Suppressor macrophage (primary cell): ENCODE measurements around the gene LMCD1.
A peak's percentile ranks its signal among the peaks of the same experiment; 100 is the strongest.

ENCODE experiments used
- DNase-seq, 4 experiments: peaks; one replicate each; pipeline ENCODE4 v3.0.0-alpha.2; 2020 to 2022

The LMCD1 gene

DNA sequence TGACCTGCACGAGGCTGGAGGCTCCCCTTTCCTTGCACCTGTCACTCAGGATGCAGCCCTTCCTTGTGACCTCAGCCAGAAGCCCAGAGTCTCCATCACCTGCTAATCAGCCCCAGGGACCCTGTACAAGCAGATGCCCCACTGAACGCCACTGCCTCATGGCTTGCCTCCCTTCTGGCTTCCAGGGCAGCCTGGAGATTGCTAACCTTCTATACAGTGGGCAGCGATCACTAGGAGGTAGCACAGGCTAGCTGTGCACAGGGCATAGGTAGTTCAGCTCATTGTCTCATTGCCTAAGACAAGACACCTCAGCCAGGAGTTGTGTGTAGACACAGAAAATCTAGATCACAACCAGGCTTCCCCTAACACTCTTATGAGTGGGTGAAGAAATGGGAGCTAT is 93.6 kb downstream of the LMCD1 start:
- no peak for DNase-seq

DNA sequence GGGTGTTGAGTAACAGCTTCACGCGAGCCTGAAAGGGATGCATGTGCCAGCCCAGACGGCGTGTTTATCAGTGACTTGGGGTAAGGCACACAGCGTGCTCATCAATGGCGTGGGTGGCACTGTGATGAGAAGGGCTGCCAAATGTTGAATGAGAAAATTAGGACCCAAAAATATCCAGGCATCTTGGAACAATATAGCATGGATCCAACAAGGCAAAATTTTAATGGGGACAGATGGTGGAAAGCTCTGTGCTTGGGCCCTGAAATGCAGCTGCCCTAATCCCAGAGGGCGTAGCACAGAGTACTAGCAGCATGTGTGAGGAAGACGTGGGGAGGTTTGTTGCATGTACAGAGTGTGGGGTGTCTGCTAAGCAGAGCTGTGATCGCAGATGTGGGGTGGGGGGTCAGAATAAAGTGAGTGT is 94.1 kb downstream of the LMCD1 start:
- no peak for DNase-seq

DNA sequence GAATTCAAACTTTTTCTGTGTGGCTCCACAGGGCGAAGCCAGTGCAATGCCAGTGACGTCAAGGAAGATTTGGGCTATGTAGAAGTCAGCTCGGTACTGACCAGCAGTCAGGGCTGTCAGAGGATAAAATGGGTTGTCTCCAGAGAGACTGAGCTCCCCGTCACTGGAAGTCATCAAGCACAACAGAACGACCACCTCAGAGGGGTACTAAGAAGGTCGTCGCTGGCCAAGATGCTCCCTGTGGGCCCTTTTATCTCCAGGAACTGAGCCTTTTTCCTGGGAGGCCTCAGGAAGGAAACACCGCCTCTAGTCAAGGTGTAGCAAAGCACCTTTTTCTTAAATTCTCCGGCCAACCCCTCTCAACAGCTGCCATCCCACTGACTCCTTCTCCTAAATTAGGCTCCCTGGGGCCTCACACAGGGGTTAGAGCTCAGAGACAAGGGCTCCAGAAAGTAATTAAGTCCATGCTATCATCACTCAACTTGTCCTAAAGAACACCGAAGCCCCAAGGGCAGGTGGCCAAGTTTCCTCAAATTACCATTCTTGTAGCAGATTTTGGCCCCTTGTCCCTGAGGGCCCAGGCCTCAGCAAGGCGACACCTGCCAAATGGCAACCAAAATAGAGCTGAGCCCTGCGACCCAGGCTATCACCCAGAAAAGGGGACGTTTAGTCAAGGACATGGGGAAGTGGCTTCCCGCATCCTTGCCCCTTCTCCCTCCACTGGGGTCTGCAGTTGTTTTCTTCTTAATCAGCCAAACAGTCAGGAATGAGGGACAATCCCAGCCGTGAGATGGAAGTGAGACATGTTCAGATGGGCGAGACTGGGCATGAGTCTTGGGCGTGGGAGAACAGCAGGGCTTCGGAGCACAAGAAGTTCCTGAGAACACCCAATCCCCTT is 94.9 kb downstream of the LMCD1 start:
- DNase-seq = no peak

DNA sequence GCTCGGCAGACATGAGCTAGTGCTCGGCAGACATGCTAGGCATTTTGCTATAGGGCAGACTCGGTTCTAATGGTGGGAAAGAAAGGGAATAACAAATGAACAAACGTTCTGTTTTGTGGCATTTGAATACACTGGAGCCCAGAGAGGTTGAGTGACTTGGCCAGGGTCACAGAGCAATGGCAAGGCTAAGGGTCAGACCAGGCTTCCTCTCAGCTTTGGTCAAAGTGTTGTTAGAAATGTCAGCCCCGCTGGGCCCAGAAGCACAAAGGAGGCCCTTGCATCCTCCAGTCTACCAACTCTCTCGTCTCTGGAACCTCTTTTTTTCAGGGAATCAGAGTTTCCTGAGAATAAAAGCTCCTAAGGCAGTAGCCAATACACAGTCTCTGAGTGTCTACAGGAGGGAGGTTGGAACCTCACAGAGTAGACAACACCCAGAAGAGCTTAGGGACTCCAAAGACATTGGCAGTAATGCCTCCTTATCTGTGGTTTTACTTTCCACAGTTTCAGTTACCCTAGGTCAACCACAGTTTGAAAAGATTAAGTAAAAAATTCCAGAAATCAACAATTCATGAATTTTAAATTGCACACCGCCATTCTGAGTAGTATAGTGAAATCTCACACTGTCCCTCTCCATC is 95.7 kb downstream of the LMCD1 start:
- no peak for DNase-seq

DNA sequence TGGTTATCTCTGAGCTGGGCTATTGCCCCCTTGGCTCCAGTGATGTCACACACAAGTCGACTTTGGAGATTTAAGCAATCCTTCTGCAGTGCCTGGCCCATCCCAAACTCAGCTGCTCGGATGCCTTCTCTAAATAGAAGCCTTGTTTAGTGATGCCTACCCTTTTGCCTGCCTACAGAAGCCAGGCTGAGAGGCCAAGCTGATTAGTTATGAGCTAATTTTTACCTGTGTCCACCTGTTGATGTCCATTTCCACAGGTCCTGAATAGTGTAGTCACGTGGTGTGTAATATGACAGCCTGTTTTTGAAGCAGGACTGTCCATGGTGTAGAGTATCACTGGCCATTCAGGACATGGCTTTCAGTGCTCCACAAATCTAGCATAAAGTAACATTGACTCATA is 97.5 kb downstream of the LMCD1 start:
- DNase-seq = no peak

DNA sequence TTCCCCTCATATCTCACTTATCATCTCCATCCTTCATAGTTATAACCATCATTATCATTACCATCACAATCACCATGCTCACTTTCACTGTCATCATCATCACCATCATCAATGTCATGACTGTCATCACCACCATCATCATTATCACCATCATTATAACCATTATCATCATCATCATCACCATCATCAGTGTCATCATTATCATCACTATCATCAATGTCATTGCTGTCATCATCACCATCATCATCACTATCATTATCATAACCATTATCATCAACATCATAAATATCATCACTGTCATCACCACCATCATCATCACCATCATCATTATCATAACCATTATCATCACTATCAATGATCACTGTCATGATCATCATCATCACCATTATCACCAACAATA is 98.8 kb downstream of the LMCD1 start:
- DNase-seq = no peak

DNA sequence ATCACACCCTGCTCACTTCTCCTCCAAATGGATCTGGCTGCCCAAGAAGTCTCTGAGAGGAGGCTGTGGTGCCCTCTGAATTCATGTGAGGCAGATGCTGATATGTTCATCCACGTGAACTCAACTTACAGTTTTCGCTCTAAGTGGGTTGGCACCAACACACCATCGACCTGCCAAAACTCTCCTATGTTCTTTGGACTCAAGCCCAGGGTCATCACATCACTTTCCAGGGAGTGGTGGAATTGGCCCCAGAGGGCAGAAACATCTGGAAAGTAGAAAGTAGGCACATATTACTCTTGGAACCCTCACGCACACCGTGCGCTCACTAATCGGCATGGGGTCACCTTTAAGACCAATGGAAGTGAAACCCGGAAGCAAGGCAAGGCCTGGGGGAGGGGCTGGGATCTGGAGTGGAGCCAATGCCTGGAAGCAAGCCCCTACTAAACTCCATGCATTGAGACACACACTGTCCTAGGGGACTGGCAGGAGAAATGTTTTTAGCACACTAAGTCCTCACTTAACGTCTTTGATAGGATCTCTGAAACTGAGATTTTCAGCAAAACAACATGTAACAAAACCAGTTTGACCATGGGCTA is 101.6 kb downstream of the LMCD1 start:
- no peak for DNase-seq

DNA sequence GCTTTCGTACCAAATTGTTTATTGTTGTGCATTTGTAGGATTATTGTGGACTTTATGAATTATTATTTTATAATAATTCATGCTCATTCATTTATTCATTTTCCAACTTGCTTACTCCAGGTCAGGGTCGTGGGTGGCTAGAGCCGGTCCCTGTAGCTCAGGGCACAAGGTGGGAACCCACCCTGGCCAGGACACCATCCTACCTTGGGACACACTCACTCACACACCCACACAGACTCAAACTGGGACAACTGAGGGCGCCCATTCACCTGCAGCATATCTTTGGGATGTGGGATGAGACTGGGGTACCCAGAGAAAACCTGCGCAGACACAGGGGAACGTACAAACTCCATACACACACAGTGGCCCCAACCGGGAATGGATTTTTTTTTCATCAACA is 102.4 kb downstream of the LMCD1 start:
- no peak for DNase-seq

DNA sequence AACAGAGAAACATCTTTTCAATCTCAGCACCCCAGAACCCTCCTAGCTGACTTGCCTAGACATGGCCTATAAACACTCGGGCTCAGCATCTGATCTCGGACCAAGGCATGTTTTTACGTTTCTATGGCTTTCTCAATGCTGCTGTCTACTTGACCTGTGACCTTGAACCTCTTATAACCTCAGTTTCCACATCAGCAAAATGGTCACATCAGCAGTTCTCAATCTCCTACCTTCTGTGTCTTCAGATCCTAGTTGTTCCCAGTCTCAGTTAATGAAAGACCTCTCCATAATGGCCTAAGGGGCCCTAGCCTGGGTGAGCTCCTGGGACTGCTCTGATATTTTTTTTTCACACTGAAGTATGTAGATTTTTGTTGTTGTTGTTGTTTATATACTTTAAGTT is 103.4 kb downstream of the LMCD1 start:
- DNase-seq = no peak

DNA sequence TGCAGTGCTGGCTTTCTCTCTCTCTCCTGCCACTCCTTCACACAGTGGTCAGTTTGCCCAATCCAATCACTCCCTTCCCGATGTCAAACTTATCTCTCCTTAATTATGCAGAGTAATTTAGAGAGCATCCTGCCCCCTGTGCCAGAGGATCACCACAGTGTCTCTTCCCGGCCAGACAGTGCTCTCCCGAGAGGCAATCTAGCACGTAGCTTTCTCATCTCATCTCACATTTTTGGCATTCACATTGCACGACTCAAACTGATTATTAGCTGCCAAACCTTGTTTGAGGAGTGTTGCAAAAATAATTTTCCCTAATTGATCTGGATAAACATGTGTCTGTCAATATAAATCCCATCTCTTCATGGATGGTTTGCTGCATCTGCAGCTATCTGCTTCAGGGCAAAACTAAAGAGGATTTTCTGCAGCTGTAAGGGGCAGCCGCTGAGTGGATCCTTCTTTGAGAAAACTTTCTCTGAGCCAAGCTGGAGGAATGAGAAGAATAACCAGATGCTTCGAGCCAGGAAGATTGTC is 105.1 kb downstream of the LMCD1 start:
- no peak for DNase-seq

DNA sequence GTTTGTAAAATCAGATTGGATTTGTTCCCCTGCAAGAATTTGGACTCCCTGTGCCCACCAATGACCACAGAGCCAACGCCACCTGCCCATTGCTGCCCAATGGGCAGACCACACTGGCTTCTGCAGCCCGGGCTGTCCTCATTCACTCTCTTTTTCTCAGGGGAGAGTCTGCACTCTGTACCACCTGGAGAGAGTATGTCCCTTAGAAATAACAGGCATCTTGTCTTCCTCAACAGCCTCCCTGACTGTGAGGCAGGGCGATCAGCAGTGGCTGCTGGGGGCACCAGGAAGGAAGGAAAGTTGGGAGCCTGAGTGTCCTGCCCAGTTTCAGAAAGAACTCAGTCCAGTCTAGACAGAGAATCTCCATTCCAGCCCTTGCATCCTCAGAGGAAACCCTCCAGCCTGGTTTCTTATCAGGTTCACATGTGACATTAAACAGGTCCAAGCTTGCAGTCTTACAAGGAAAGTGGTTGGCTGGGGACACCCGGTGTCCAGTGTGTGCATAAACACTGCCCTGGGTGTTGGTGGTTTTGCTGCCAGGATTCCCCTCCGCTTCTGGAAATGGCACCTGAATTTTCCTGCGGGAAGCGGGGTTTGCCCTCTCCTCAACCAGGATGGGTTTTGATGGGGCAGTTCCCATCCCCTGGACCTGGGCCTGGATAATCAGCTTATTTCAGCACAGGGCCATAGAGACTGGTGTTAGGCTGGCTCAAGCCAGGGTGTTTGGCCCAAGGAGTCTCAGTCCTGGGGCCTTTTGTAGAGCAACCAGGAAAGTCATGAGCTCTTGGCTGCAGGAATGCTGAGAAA is 105.8 kb downstream of the LMCD1 start:
- peak in 3 of 4 experiments; percentile 10 to 61 (median 41) for DNase-seq

DNA sequence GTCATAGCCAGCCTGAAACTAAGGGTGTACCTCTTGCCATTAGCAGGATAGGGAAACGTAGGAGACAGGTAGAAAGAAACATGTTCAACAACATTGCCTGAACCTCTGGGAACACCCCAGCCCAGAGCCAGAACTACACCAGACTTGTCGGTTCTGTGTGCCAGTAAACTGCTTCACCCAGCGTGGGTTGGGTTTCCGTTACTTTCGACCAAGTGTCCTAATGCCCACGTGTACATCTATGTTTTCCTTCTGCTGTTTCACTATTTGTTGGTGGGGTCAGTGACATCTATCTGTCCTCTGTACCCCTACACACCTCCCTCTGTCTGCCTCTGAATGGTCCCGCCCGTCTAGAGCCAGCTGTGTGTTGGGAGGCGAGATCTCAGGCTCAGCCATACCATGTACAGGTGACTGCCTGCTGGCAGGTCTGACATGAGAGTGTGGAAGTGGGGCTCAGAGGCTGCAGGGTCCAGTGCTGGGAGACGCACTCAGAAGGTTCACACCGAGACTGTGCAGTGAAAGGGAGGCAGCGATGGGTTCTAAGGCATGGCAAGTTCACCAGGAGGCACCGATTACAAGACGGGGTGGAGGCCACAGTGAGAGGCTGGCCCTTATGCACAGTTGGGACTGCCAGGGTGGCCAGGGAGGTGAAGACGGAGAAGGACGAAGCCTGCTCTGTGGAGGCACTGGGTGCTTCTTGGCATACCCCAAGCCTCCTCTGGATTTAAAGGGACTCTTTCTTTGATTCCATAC is 106.6 kb downstream of the LMCD1 start:
- DNase-seq = no peak

DNA sequence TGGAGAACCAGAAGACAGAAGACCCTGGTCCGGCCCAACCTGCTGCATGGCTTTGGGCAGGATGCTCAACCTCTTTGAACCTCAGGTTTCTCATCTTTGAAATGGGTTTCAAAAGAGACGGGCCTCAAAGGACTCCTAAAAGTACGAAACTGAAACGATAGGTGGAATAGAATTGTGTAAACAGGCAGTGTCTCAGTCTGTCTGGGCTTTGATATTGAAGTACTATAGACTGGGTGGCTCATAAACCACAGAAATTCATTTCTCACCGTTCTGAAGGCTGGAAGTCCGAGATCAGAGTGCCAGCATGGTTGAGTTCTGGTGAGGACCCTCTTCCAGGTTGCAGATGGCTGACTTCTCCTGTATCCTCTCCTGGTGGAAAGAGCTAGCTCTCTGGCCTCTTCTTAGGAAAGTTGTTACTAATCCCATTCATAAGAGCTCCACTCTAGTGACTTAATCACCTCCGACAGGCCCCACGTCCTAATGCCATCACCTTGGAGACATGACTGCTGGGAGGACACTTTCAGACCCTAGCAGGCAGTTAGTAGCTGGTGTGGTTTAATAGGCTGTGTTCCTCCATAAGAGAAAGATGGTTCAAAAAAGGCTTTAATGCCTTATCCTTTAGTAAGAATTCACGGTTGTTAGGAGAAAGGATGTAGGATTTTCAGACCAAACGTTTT is 107.3 kb downstream of the LMCD1 start:
- DNase-seq = no peak

DNA sequence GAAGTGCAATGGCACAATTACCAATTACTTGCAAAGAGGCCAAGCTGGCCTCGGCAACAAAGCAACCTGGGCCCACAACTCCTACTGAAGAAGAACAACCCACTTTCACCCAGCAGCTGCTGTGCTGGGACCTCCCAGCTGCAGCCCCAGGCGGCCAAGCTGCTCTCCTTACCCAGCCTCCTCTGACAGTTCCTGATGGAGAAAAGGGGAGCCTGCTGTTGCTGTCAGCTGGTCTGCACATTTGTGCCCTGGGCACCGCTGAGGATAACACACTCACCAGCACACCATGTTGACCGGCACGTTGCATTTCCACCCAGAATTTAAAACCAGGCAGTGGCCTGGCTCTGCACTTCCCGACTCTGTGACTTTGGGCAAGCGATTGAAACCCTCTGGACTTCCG is 109.3 kb downstream of the LMCD1 start:
- no peak for DNase-seq

DNA sequence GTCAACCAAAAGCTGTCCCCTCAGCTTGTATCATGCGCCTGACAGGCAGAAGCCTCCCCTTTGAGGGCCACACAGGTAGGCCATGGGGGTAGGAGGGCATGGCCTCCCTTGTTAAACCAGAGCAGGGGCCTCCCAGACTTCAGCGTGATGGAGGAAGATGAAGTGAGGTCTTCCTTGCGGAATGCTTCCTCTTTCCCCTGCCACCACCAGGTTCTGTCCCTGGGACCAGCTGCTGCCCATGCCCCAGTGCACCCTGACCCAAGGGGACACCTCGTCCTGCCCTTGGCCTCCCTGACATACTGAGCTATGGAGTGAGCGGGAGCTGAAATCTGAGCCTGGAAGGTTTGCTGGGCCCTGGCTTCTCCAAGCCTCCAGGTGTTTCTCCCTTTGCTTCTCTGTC is 116.3 kb downstream of the LMCD1 start:
- DNase-seq = no peak

DNA sequence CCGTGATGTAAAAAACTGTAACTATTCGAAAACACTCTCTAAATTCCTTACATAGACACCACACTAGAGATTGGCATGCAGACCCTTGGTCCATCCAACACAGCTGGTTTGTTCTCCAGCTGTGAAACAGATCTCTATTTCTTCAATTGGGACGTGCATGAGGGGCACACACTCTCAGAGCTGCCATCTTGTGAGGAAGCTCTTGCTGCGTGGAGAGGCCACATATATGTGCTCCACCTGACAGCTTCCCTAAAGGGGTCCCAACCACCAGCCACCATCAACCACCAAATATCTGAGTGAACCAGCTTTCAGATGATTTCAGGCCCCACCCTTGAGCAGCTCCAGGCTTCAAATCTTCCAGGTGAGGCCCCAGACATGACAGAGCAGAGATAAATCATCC is 117.3 kb downstream of the LMCD1 start:
- no peak for DNase-seq

DNA sequence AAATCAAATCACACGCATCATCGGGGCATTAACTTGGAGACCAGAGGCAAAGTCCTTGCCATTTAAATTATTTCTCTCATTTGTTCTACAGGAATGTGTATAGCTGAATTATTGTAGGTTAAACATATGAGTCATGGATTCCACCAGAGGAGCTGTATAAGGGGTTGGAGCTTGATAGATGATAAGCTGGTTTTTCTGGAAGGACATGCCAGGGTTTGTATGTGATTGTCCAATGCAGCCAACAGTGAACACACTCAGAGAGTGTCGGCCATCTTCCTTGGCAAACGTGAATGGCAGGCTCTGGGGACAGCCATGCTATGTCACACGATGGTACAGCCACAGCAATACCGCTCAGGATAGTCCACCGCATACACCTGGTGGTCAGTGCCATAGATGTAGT is 117.9 kb downstream of the LMCD1 start:
- no peak for DNase-seq

DNA sequence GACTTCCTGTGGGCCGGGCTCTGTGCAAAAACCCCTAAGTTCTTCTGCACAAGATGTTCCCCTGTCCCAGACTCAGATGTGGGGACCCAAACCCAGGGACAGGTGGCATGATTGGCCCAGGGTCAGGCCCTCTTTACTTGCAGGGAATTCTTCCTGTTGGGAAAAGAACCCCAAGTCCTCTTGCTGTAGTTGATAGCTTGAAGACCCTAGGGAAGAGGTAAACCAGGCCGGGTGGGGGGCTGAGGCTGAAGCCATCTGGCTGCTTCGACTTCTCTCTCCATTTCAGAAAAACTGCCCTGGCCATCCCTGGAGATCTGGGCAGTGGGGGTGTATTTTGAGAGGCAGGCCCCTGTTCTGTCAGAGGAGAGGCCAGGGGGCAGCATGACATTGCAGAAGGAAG is 119.5 kb downstream of the LMCD1 start:
- DNase-seq = no peak

DNA sequence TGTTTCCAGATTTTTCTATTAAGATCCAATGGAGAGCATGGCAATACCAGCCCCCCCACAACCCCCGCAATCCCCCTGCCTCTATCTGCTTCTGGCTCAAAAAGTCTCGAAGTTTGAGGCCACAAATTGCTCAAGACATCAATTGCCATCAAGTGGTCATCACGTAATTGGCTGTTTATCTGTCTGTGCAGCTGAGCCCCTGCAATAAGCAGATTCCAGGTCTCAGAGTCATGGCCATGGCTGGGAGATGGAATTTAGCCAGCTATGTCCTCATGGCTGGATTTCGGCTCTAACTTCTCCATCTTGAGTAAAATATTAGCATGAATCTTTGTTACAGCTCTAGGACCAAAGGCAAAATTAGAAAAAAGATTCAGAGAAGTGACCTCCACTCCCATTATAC is 120.2 kb downstream of the LMCD1 start:
- no peak for DNase-seq

DNA sequence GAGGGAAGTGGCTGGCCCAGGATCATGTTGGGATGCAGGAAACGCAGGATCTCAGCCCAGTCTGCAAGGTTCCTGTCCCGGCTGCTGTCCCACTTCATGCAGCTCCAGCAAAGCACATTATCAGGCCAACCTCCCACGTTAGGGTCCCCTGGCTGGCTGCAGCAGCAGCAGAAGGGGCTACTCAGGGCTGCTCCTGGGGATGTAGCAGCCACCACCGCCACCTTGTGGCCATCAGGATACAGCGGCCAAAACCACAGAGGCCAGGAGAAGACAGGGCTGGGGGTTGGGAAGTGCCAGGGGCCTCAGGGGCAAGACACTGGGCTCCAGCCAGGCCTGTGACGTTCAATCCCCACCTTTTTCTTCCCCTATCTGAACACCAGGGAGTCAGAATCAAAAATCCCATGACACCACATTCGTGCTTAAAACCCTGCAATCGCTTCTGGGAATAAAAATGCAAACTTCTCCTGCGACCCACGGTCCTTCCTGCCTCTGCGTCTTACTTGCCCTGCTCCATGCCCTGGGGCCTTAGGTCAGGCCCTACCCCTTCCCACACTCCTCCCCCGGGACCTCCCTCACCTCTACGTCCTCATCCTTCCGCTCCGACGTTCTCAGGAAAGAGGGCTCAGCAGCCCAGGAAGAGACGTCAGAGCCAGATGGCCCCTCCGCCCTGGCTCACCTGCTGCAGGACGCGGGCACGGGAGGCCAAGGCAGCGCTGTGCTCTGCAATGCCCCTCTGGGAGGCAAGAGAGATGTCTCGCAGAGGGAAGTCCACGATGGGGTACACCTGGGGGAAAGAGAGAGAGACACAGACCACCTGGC is 121.5 kb downstream of the LMCD1 start:
- DNase-seq = peak; percentile 48 to 77 (median 66)
